AG08395 (cell line): Measurements from ENCODE around the gene DENND2A.
"Not testable (repeated sequence)": the region's sequence is repeated elsewhere in the genome, so short reads cannot be mapped to it uniquely, and the experiment has no call there.

Source experiments
- DNase-seq: peaks from one replicate; pipeline ENCODE4 v3.0.0; 2012; ENCODE audit warnings: mixed read lengths, low spot score

DENND2A gene

GRCh38 chr7:140646931-140647647, 6.5 kb upstream of the DENND2A start:
- DNase-seq, result peak; percentile 65

GRCh38 chr7:140645166-140645900, 4.7 kb upstream of the DENND2A start:
- no peak for DNase-seq

- DNase-seq, result not testable (repeated sequence)
These were observed 4.1 kb upstream of the DENND2A start for GRCh38 chr7:140644761-140645160.

GRCh38 chr7:140643416-140643815, 2.8 kb upstream of the DENND2A start:
- no peak for DNase-seq

GRCh38 chr7:140641524-140642195, 1.0 kb upstream of the DENND2A start:
- DNase-seq, result no peak

GRCh38 chr7:140640060-140640637, 464 bp downstream of the DENND2A start:
- peak; percentile 56 for DNase-seq

- DNase-seq, result peak; percentile 36
These were observed 1.1 kb downstream of the DENND2A start for GRCh38 chr7:140639366-140640053.

- peak; percentile 73 for DNase-seq
These were observed 2.3 kb downstream of the DENND2A start for GRCh38 chr7:140638173-140638791.

GRCh38 chr7:140637400-140637799, 3.2 kb downstream of the DENND2A start:
- no peak for DNase-seq

- DNase-seq, result no peak
These were observed 4.8 kb downstream of the DENND2A start for GRCh38 chr7:140635816-140636215.

- DNase-seq, result no peak
These were observed 5.3 kb downstream of the DENND2A start for GRCh38 chr7:140635345-140635744.

- DNase-seq, result peak; percentile 50
These were observed 9.0 kb downstream of the DENND2A start for GRCh38 chr7:140631602-140632001.

- no peak for DNase-seq
These were observed 9.6 kb downstream of the DENND2A start for GRCh38 chr7:140631021-140631420.

- peak; percentile 86 for DNase-seq
These were observed 14.4 kb downstream of the DENND2A start for GRCh38 chr7:140625908-140626868.

GRCh38 chr7:140625192-140625558, 15.4 kb downstream of the DENND2A start:
- DNase-seq, result not testable (repeated sequence)

- no peak for DNase-seq
These were observed 16.0 kb downstream of the DENND2A start for GRCh38 chr7:140624392-140625191.

GRCh38 chr7:140623980-140624379, 16.6 kb downstream of the DENND2A start:
- no peak for DNase-seq

- DNase-seq, result peak; percentile 47
These were observed 19.1 kb downstream of the DENND2A start for GRCh38 chr7:140621401-140622021.

- DNase-seq, result not testable (repeated sequence)
These were observed 20.6 kb downstream of the DENND2A start for GRCh38 chr7:140619915-140620510.
